Neural crest cell (in vitro differentiated cells): Measurements from ENCODE around the gene MAPK14. TPM values are rescaled to one million over a fixed set of nuclear protein-coding genes. Genes with fewer than 3 reads are reported as not detected.

Source experiments
- DNase-seq: peaks from one replicate; pipeline ENCODE4 v3.0.0; 2021; ENCODE audit warnings: low read depth, mixed read lengths, low spot score
- H3K27ac Mint-ChIP-seq: one replicate; pipeline ENCODE4 v1.8.0; 2021; ENCODE audit warnings: mild to moderate bottlenecking, mixed read lengths; ENCODE audit not compliant: unreplicated experiment
- H3K27me3 Mint-ChIP-seq: 2 replicates; pipeline ENCODE4 v1.8.0; 2021; ENCODE audit warnings: low read depth, mild to moderate bottlenecking, mixed read lengths
- H3K36me3 Mint-ChIP-seq: 2 replicates; pipeline ENCODE4 v1.8.0; 2021; ENCODE audit warnings: low read depth, mild to moderate bottlenecking, mixed read lengths
- H3K4me1 Mint-ChIP-seq: 2 replicates; pipeline ENCODE4 v1.8.0; 2021; ENCODE audit warnings: mixed read lengths
- H3K4me3 Mint-ChIP-seq: one replicate; pipeline ENCODE4 v1.8.0; 2021; ENCODE audit warnings: mild to moderate bottlenecking, mixed read lengths
- H3K9me3 Mint-ChIP-seq: 2 replicates; pipeline ENCODE4 v1.8.0; 2021; ENCODE audit warnings: mixed read lengths
- CTCF ChIP-seq: fragments of 200-600 bp; sonication (generic); conservative IDR thresholded peaks from 2 replicates; pipeline ENCODE4 v1.5.0; 2021; ENCODE audit warnings: antibody characterized with exemption, mild to moderate bottlenecking
- total RNA-seq: library from RNA; stranded (reverse); gene quantifications from 2 replicates; pipeline ENCODE4 v1.2.1, GENCODE V29; 2021

Gene MAPK14
- total RNA-seq, 1 donor from 2014 or later = 31.6 TPM

GRCh38 chr6:36000451-36000850 is 27.2 kb upstream of the MAPK14 start:
- DNase-seq = no peak
- Mint-ChIP-seq H3K27ac (no peak overlapping the region), H3K4me3 (no peak overlapping the region), H3K9me3 (no peaks in the 10 kb centered on the region), H3K36me3 (no peaks in the 10 kb centered on the region), H3K27me3 (no peaks in the 10 kb centered on the region), H3K4me1 (no peaks in the 10 kb centered on the region)
- no peak for TF ChIP-seq CTCF

- no peaks in the 10 kb centered on the region for H3K36me3 Mint-ChIP-seq
- TF ChIP-seq CTCF = no peak
- no peak overlapping the region for H3K4me3 Mint-ChIP-seq
- H3K4me1 Mint-ChIP-seq = peaks cover 7% of the 10 kb centered on the region
- peak overlapping the region; percentile 95 for H3K27ac Mint-ChIP-seq
- H3K27me3 Mint-ChIP-seq = no peaks in the 10 kb centered on the region
- H3K9me3 Mint-ChIP-seq = no peaks in the 10 kb centered on the region
- no peak for DNase-seq
These were observed 11.9 kb upstream of the MAPK14 start for GRCh38 chr6:36015666-36016065.

- DNase-seq = no peak
- H3K36me3 Mint-ChIP-seq = no peaks in the 10 kb centered on the region
- no peak overlapping the region for H3K4me3 Mint-ChIP-seq
- no peak for TF ChIP-seq CTCF
- H3K27ac Mint-ChIP-seq = no peak overlapping the region
- no peaks in the 10 kb centered on the region for H3K9me3 Mint-ChIP-seq
- H3K4me1 Mint-ChIP-seq = peaks cover 7% of the 10 kb centered on the region
- no peaks in the 10 kb centered on the region for H3K27me3 Mint-ChIP-seq
These were observed 9.3 kb upstream of the MAPK14 start for GRCh38 chr6:36018339-36018738.

GRCh38 chr6:36019167-36019566 is 8.4 kb upstream of the MAPK14 start:
- no peak for DNase-seq
- Mint-ChIP-seq H3K27me3 (peaks cover 6% of the 10 kb centered on the region), H3K4me1 (peaks cover 13% of the 10 kb centered on the region), H3K27ac (no peak overlapping the region), H3K9me3 (no peaks in the 10 kb centered on the region), H3K4me3 (no peak overlapping the region), H3K36me3 (no peaks in the 10 kb centered on the region)
- no peak for TF ChIP-seq CTCF

GRCh38 chr6:36020154-36020553 is 7.5 kb upstream of the MAPK14 start:
- no peaks in the 10 kb centered on the region for H3K36me3 Mint-ChIP-seq
- H3K4me1 Mint-ChIP-seq = peaks cover 18% of the 10 kb centered on the region
- no peak overlapping the region for H3K27ac Mint-ChIP-seq
- DNase-seq = no peak
- H3K4me3 Mint-ChIP-seq = no peak overlapping the region
- no peaks in the 10 kb centered on the region for H3K9me3 Mint-ChIP-seq
- no peak for TF ChIP-seq CTCF
- H3K27me3 Mint-ChIP-seq = peaks cover 13% of the 10 kb centered on the region
